H9 (cell line): ENCODE measurements around the gene CSF2. TPM values are rescaled to one million over a fixed set of nuclear protein-coding genes. Genes with fewer than 3 reads are reported as not detected.

Experiments
- DNase-seq: peaks from one replicate; pipeline ENCODE4 v3.0.0-alpha.2; 2017
- H2AFZ ChIP-seq: one replicate; pipeline ENCODE4 v1.6.1; 2013; ENCODE audit warnings: mild to moderate bottlenecking, low read length, control low read depth, moderate library complexity
- H2AK5ac ChIP-seq: 2 replicates; pipeline ENCODE4 v1.6.1; 2013; ENCODE audit warnings: low read length, control low read depth, mixed read lengths; ENCODE audit not compliant: insufficient read length
- H2BK120ac ChIP-seq: one replicate; pipeline ENCODE4 v1.6.1; 2013; ENCODE audit warnings: low read depth, mild to moderate bottlenecking, low read length, control low read depth, inconsistent platforms; ENCODE audit not compliant: poor library complexity, severe bottlenecking
- H2BK12ac ChIP-seq: 2 replicates; pipeline ENCODE4 v1.6.1; 2013; ENCODE audit warnings: low read length, control low read depth, mixed read lengths, low read depth; ENCODE audit not compliant: insufficient read length
- H2BK15ac ChIP-seq: 2 replicates; pipeline ENCODE4 v1.6.1; 2013; ENCODE audit warnings: low read depth, low read length, control low read depth
- H2BK20ac ChIP-seq: one replicate; pipeline ENCODE4 v1.6.1; 2013; ENCODE audit warnings: low read depth, mild to moderate bottlenecking, low read length, control low read depth, inconsistent platforms; ENCODE audit not compliant: poor library complexity, severe bottlenecking
- H2BK5ac ChIP-seq: 2 replicates; pipeline ENCODE4 v1.6.1; 2013; ENCODE audit warnings: low read length, control low read depth, mixed read lengths; ENCODE audit not compliant: insufficient read length
- H3K14ac ChIP-seq: 2 replicates; pipeline ENCODE4 v1.6.1; 2013; ENCODE audit warnings: low read length, control low read depth; ENCODE audit not compliant: insufficient read depth
- H3K18ac ChIP-seq: 2 replicates; pipeline ENCODE4 v1.6.1; 2013; ENCODE audit warnings: low read depth, mild to moderate bottlenecking, mixed read lengths, low read length, control low read depth; ENCODE audit not compliant: insufficient read length
- H3K23ac ChIP-seq: 2 replicates; pipeline ENCODE4 v1.6.1; 2013; ENCODE audit warnings: low read length, control low read depth, mixed read lengths, low read depth; ENCODE audit not compliant: insufficient read length
- H3K23me2 ChIP-seq: 2 replicates; pipeline ENCODE4 v1.6.1; 2013; ENCODE audit warnings: low read depth, mild to moderate bottlenecking, mixed read lengths, low read length, control low read depth; ENCODE audit not compliant: insufficient read length, poor library complexity, severe bottlenecking
- H3K27ac ChIP-seq: 2 replicates; pipeline ENCODE4 v1.5.1; 2013; ENCODE audit warnings: low read length, control low read depth, mixed read lengths, low read depth; ENCODE audit not compliant: insufficient read length
- H3K27me3 ChIP-seq: 2 replicates; pipeline ENCODE4 v1.6.1; 2013; ENCODE audit warnings: low read length, control low read depth, inconsistent platforms; ENCODE audit not compliant: insufficient read depth
- H3K4ac ChIP-seq: 2 replicates; pipeline ENCODE4 v1.6.1; 2013; ENCODE audit warnings: low read depth, mild to moderate bottlenecking, control low read depth, inconsistent platforms, low read length, moderate library complexity
- H3K4me1 ChIP-seq: 2 replicates; pipeline ENCODE4 v1.6.1; 2013; ENCODE audit warnings: low read length, control low read depth, inconsistent platforms; ENCODE audit not compliant: insufficient read depth
- H3K4me2 ChIP-seq: 2 replicates; pipeline ENCODE4 v1.6.1; 2013; ENCODE audit warnings: low read length, control low read depth, mixed read lengths; ENCODE audit not compliant: insufficient read length, insufficient read depth
- H3K56ac ChIP-seq: 2 replicates; pipeline ENCODE4 v1.6.1; 2013; ENCODE audit warnings: low read depth, mild to moderate bottlenecking, mixed read lengths, low read length, control low read depth; ENCODE audit not compliant: insufficient read length
- H3K79me1 ChIP-seq: 2 replicates; pipeline ENCODE4 v1.6.1; 2013; ENCODE audit warnings: low read depth, mild to moderate bottlenecking, moderate library complexity, low read length, control low read depth, inconsistent platforms; ENCODE audit not compliant: insufficient read depth, poor library complexity, severe bottlenecking
- H3K79me2 ChIP-seq: 2 replicates; pipeline ENCODE4 v1.6.1; 2013; ENCODE audit warnings: low read length, control low read depth, inconsistent platforms; ENCODE audit not compliant: insufficient read depth
- H3K9ac ChIP-seq: 2 replicates; pipeline ENCODE4 v1.6.1; 2013; ENCODE audit warnings: low read length, control low read depth, mixed read lengths; ENCODE audit not compliant: insufficient read length; ENCODE audit errors: extremely low read depth
- H3K9me3 ChIP-seq: one replicate; pipeline ENCODE4 v1.6.1; 2013; ENCODE audit warnings: low read depth, low read length, inconsistent platforms; ENCODE audit not compliant: control insufficient read depth
- H3T11ph ChIP-seq: one replicate; pipeline ENCODE4 v1.6.1; 2013; ENCODE audit warnings: mild to moderate bottlenecking, low read length, control low read depth, inconsistent platforms
- H4K20me1 ChIP-seq: one replicate; pipeline ENCODE4 v1.6.1; 2013; ENCODE audit not compliant: control insufficient read depth, insufficient read length, insufficient read depth
- H4K5ac ChIP-seq: 2 replicates; pipeline ENCODE4 v1.6.1; 2013; ENCODE audit warnings: low read depth, mild to moderate bottlenecking, mixed read lengths, low read length, control low read depth; ENCODE audit not compliant: insufficient read length
- H4K8ac ChIP-seq: replicated peaks from 2 replicates; pipeline ENCODE4 v1.6.1; 2013; ENCODE audit warnings: low read length, control low read depth, mixed read lengths, low read depth; ENCODE audit not compliant: insufficient read length
- H4K91ac ChIP-seq: 2 replicates; pipeline ENCODE4 v1.6.1; 2013; ENCODE audit warnings: low read depth, mild to moderate bottlenecking, moderate library complexity, mixed read lengths, low read length, control low read depth; ENCODE audit not compliant: insufficient read length
- H3K27ac Mint-ChIP-seq, 3 experiments: 2 replicates in 2 of 3; 3 replicates in 1 of 3; pipeline ENCODE4 v1.8.0; 2020 to 2021; ENCODE audit warnings: mixed read lengths in 3 of 3, mild to moderate bottlenecking in 1 of 3, moderate library complexity in 1 of 3
- H3K27me3 Mint-ChIP-seq: 2 replicates; pipeline ENCODE4 v1.8.0; 2021; ENCODE audit warnings: low read depth, mild to moderate bottlenecking, moderate library complexity, mixed read lengths
- H3K36me3 Mint-ChIP-seq, 3 experiments: 2 replicates in 2 of 3; 3 replicates in 1 of 3; pipeline ENCODE4 v1.8.0; 2020 to 2021; ENCODE audit warnings: low read depth in 3 of 3, mixed read lengths in 3 of 3; ENCODE audit not compliant: insufficient read depth in 1 of 3
- H3K4me1 Mint-ChIP-seq, 2 experiments: 2 replicates each; pipeline ENCODE4 v1.8.0; 2020; ENCODE audit warnings: mixed read lengths in 2 of 2
- H3K4me3 Mint-ChIP-seq, 2 experiments: 2 replicates in 1 of 2; 3 replicates in 1 of 2; pipeline ENCODE4 v1.8.0; 2020 to 2021; ENCODE audit warnings: mild to moderate bottlenecking in 2 of 2, mixed read lengths in 2 of 2, moderate library complexity in 1 of 2
- H3K9me3 Mint-ChIP-seq, 2 experiments: 2 replicates in 1 of 2; 3 replicates in 1 of 2; pipeline ENCODE4 v1.8.0; 2020; ENCODE audit warnings: mild to moderate bottlenecking in 2 of 2, mixed read lengths in 2 of 2, moderate library complexity in 1 of 2
- CTCF ChIP-seq: fragments of 200-600 bp; sonication (generic); conservative IDR thresholded peaks from 3 replicates; pipeline ENCODE4 v1.8.0; 2021; ENCODE audit warnings: antibody characterized with exemption, mild to moderate bottlenecking
- WGBS: extraction: QIAGEN DNeasy Blood & Tissue Kit; methylation state at CpG from one replicate; pipeline ENCODE4 v1.1.7; 2013; ENCODE audit warnings: missing lambda C conversion rate, low lambda C conversion rate, mixed read lengths; ENCODE audit not compliant: insufficient read length; ENCODE audit errors: extremely low coverage; 5-methylcytosine and 5-hydroxymethylcytosine counted together
- total RNA-seq: library from RNA; stranded (reverse); gene quantifications from 2 replicates; pipeline ENCODE4 v1.2.1, GENCODE V29; 2021

The CSF2 gene
- total RNA-seq, 1 experiment from 2014 or later: not detected

- no peaks in the 10 kb centered on the region for H3K79me2 ChIP-seq
- no peaks in the 10 kb centered on the region for H3K4me1 Mint-ChIP-seq
- TF ChIP-seq CTCF: no peak
Observed at GRCh38 chr5:132102101-132102701, 28.6 kb downstream of the CSF2 start.

More at GRCh38 chr5:132102101-132102701, 28.6 kb downstream of the CSF2 start:
- H3T11ph ChIP-seq: no peak overlapping the region
- no peak overlapping the region for H3K27ac ChIP-seq
- no CpG with 5 or more reads among the region's 5 CpGs for WGBS
- no peaks in the 10 kb centered on the region for H3K23me2 ChIP-seq
- no peak overlapping the region for H2AK5ac ChIP-seq
- no peaks in the 10 kb centered on the region for H3K9me3 ChIP-seq
- no peak overlapping the region for H2AFZ ChIP-seq
- H2BK120ac ChIP-seq: no peak overlapping the region
- H3K27me3 Mint-ChIP-seq: no peaks in the 10 kb centered on the region; the same call in 1 of the 2 replicates
- H3K18ac ChIP-seq: no peak overlapping the region
- no peak overlapping the region for H2BK12ac ChIP-seq
- no peaks in the 10 kb centered on the region for H3K4me1 ChIP-seq
- no peak overlapping the region; a peak in 1 of 7 replicates for H3K27ac Mint-ChIP-seq
- no peak overlapping the region for H3K4me3 Mint-ChIP-seq
- H3K4me2 ChIP-seq: no peak overlapping the region
- no peaks in the 10 kb centered on the region for H4K20me1 ChIP-seq
- H2BK5ac ChIP-seq: no peak overlapping the region
- no peaks in the 10 kb centered on the region for H3K79me1 ChIP-seq
- H2BK20ac ChIP-seq: no peak overlapping the region
- H3K36me3 Mint-ChIP-seq: no peaks in the 10 kb centered on the region
- H4K8ac ChIP-seq: no peak overlapping the region
- no peaks in the 10 kb centered on the region for H3K9me3 Mint-ChIP-seq
- no peak overlapping the region for H3K56ac ChIP-seq
- no peaks in the 10 kb centered on the region for H3K27me3 ChIP-seq
- no peak overlapping the region for H2BK15ac ChIP-seq
- no peak overlapping the region for H3K4ac ChIP-seq
- no peak overlapping the region for H3K23ac ChIP-seq
- H4K5ac ChIP-seq: no peak overlapping the region
- H3K9ac ChIP-seq: no peak overlapping the region
- DNase-seq: no peak
- H4K91ac ChIP-seq: no peak overlapping the region
- no peak overlapping the region for H3K14ac ChIP-seq
